Measurements from ENCODE around the gene VPS51. TPM values are rescaled to one million over a fixed set of nuclear protein-coding genes. Genes with fewer than 3 reads are reported as not detected.

The VPS51 gene
- total RNA-seq, 1 experiment from 2014 or later: 89.5 TPM

DNA sequence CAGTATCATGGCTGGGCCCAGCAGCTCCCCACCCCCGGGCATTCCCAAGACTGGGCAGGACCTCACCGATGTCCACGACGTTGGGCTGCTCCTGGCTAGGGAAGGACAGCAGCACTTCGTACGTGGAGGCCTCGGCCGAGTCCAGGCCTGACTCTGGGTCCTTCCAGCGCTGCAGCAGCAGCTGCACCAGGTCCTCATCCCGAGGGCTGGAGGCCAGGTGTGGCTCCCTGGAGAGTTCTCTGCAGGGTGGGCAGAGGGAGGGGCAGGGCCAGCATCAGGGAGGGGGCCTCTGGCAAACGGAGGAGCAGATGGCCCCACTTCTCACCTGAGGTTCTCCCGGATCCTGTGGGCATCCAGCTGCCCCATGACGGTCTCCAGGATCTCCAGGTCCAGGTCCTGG lies 38.0 kb upstream of the VPS51 start:
- CTCF ChIA-PET: no interaction called here
- intact Hi-C loops (cut with micrococcal nuclease): no loop called here

More for the DNA sequence above, 38.0 kb upstream of the VPS51 start:
- H3K9ac ChIP-seq (ENCODE audit: low read length): no peak overlapping the region
- H4K20me1 ChIP-seq (ENCODE audit: insufficient read depth): no peaks in the 10 kb centered on the region
- ChIA-PET RAD21 (ENCODE audit: low non-redundant PET in 1 of 2, low total read pairs in 2 of 2, uncharacterized antibody in 2 of 2, unreplicated experiment in 2 of 2) (no interaction called here), POLR2A (no interaction called here)
- no peaks in the 10 kb centered on the region for H3K27me3 ChIP-seq (ENCODE audit: insufficient read depth, low read length)
- H3K4me1 ChIP-seq (ENCODE audit: control insufficient read depth in 1 of 2, insufficient read depth in 2 of 2, low read length in 2 of 2): no peaks in the 10 kb centered on the region
- H2AFZ ChIP-seq (ENCODE audit: low read depth, low read length, poor library complexity, severe bottlenecking): no peak overlapping the region
- H3K9me3 ChIP-seq (ENCODE audit: control insufficient read depth in 1 of 2, insufficient read depth in 1 of 2, low read depth in 1 of 2, low read length in 2 of 2): no peaks in the 10 kb centered on the region
- BruUV-seq (replicated peaks): no TSS peak
- DNase-seq (ENCODE audit: low read depth, low spot score) (no peak), ATAC-seq (no peak)
- H3K4me2 ChIP-seq (ENCODE audit: low read length): no peak overlapping the region
- H3K79me2 ChIP-seq (ENCODE audit: insufficient read depth, low read length): no peaks in the 10 kb centered on the region
- H3K4me3 ChIP-seq (replicated peaks in 1 of 2; ENCODE audit: low read depth in 1 of 2, low read length in 2 of 2): no peak overlapping the region
- no peak for TF ChIP-seq JUND (IDR thresholded peaks at IDR 0.05)
- TF ChIP-seq CTCF (IDR thresholded peaks at IDR 0.05 in 2 of 3, conservative IDR thresholded peaks at IDR 0.05 in 1 of 3; ENCODE audit: borderline replicate concordance in 1 of 3, insufficient read depth in 1 of 3, low read depth in 2 of 3, low read length in 2 of 3): no peak
- TF ChIP-seq ZNF274 (IDR thresholded peaks at IDR 0.05; ENCODE audit: low read depth, low read length): no peak
- TF ChIP-seq ZFX (IDR thresholded peaks at IDR 0.05): no peak
- TF ChIP-seq EZH2 (IDR thresholded peaks at IDR 0.05): no peak
- no peak for TF ChIP-seq CBX3 (IDR thresholded peaks at IDR 0.05; ENCODE audit: low read depth)
- TF ChIP-seq, protein P1, sequence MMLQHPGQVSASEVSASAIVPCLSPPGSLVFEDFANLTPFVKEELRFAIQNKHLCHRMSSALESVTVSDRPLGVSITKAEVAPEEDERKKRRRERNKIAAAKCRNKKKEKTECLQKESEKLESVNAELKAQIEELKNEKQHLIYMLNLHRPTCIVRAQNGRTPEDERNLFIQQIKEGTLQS (IDR thresholded peaks at IDR 0.05): no peak
- no peak for TF ChIP-seq EGR1 (IDR thresholded peaks at IDR 0.05; ENCODE audit: low read depth)
- TF ChIP-seq FOSL1 (IDR thresholded peaks at IDR 0.05; ENCODE audit: low read depth): no peak
- TF ChIP-seq, protein P2, sequence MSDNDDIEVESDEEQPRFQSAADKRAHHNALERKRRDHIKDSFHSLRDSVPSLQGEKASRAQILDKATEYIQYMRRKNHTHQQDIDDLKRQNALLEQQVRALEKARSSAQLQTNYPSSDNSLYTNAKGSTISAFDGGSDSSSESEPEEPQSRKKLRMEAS (IDR thresholded peaks at IDR 0.05): no peak
- no peak for TF ChIP-seq POLR2AphosphoS5 (IDR thresholded peaks at IDR 0.05; ENCODE audit: low read depth, low read length)
- no peak for TF ChIP-seq SIN3A (IDR thresholded peaks at IDR 0.05; ENCODE audit: low read depth)
- TF ChIP-seq, protein P3, sequence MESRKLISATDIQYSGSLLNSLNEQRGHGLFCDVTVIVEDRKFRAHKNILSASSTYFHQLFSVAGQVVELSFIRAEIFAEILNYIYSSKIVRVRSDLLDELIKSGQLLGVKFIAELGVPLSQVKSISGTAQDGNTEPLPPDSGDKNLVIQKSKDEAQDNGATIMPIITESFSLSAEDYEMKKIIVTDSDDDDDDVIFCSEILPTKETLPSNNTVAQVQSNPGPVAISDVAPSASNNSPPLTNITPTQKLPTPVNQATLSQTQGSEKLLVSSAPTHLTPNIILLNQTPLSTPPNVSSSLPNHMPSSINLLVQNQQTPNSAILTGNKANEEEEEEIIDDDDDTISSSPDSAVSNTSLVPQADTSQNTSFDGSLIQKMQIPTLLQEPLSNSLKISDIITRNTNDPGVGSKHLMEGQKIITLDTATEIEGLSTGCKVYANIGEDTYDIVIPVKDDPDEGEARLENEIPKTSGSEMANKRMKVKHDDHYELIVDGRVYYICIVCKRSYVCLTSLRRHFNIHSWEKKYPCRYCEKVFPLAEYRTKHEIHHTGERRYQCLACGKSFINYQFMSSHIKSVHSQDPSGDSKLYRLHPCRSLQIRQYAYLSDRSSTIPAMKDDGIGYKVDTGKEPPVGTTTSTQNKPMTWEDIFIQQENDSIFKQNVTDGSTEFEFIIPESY (IDR thresholded peaks at IDR 0.05; ENCODE audit: extremely low read depth, insufficient replicate concordance, low read length): no peak
- no peak for TF ChIP-seq ELF1 (IDR thresholded peaks at IDR 0.05; ENCODE audit: borderline replicate concordance, low read depth)
- no peak for TF ChIP-seq TCF7L2 (IDR thresholded peaks at IDR 0.05; ENCODE audit: borderline replicate concordance, extremely low read depth, insufficient read depth, insufficient read length)
- TF ChIP-seq SP1 (IDR thresholded peaks at IDR 0.05; ENCODE audit: low read depth): no peak
- TF ChIP-seq YY1 (IDR thresholded peaks at IDR 0.05; ENCODE audit: extremely low read depth, insufficient replicate concordance, low read depth, low read length): no peak
- H3K9me2 ChIP-seq (ENCODE audit: insufficient read depth): no peaks in the 10 kb centered on the region
- no peaks in the 10 kb centered on the region for H3K36me3 ChIP-seq (ENCODE audit: control insufficient read depth in 1 of 2, insufficient read depth in 2 of 2, low read length in 2 of 2)
- H3K27ac ChIP-seq (ENCODE audit: low read depth, low read length): no peak overlapping the region

Measured in HCT116 (cell line).